ENCODE measurements around the gene RNF223. TPM values are rescaled to one million over a fixed set of nuclear protein-coding genes. Genes with fewer than 3 reads are reported as not detected.
"Not testable (repeated sequence)": the region's sequence is repeated elsewhere in the genome, so short reads cannot be mapped to it uniquely, and the experiment has no call there.

The RNF223 gene
- total RNA-seq, 1 donor from 2014 or later, result 0.10 TPM

GRCh38 chr1:1062348-1063163 lies 11.6 kb downstream of the RNF223 start:
- no peaks in the 10 kb centered on the region for H3K9me3 Mint-ChIP-seq
- peaks cover 19% of the 10 kb centered on the region for H3K27me3 Mint-ChIP-seq (ENCODE audit: insufficient read depth)
- peaks cover 7% of the 10 kb centered on the region for H3K4me1 Mint-ChIP-seq (ENCODE audit: low read depth)
- intact Hi-C loops (cut with micrococcal nuclease), result loop anchor here (5.0 kb wide), 2 partner anchors 35 to 245 kb away; partner anchors contain the start of genes ACAP3 and PUSL1
- DNase-seq (ENCODE audit: low spot score), result no peak
- peak overlapping the region; percentile 68 for H3K4me3 Mint-ChIP-seq
- H3K27ac Mint-ChIP-seq, result peak overlapping the region; percentile 40
- no peaks in the 10 kb centered on the region for H3K36me3 Mint-ChIP-seq (ENCODE audit: low read depth)

- H3K36me3 Mint-ChIP-seq (ENCODE audit: low read depth), result no peaks in the 10 kb centered on the region
- no peaks in the 10 kb centered on the region for H3K9me3 Mint-ChIP-seq
- peaks cover 22% of the 10 kb centered on the region for H3K27me3 Mint-ChIP-seq (ENCODE audit: insufficient read depth)
- intact Hi-C loops (cut with micrococcal nuclease), result loop anchor here (5.0 kb wide), 2 partner anchors 35 to 245 kb away; partner anchors contain the start of genes ACAP3 and PUSL1
- H3K4me3 Mint-ChIP-seq, result peak overlapping the region; percentile 78
- no peak for DNase-seq (ENCODE audit: low spot score)
- H3K27ac Mint-ChIP-seq, result peak overlapping the region; percentile 40
- H3K4me1 Mint-ChIP-seq (ENCODE audit: low read depth), result peaks cover 7% of the 10 kb centered on the region
Measured at GRCh38 chr1:1061682-1062345, 12.3 kb downstream of the RNF223 start.

- intact Hi-C loops (cut with micrococcal nuclease), result loop anchor here (5.0 kb wide), 2 partner anchors 37 to 247 kb away; partner anchors contain the start of genes ACAP3 and PUSL1
- peaks cover 25% of the 10 kb centered on the region for H3K27me3 Mint-ChIP-seq (ENCODE audit: insufficient read depth)
- no peak for DNase-seq (ENCODE audit: low spot score)
- peak overlapping the region; percentile 52 for H3K27ac Mint-ChIP-seq
- no peaks in the 10 kb centered on the region for H3K36me3 Mint-ChIP-seq (ENCODE audit: low read depth)
- peaks cover 3% of the 10 kb centered on the region for H3K4me1 Mint-ChIP-seq (ENCODE audit: low read depth)
- no peaks in the 10 kb centered on the region for H3K9me3 Mint-ChIP-seq
- H3K4me3 Mint-ChIP-seq, result peak overlapping the region; percentile 86
Measured at GRCh38 chr1:1060281-1061000, 13.7 kb downstream of the RNF223 start.

GRCh38 chr1:1059494-1060280 lies 14.4 kb downstream of the RNF223 start:
- H3K9me3 Mint-ChIP-seq, result no peaks in the 10 kb centered on the region
- no peak overlapping the region for H3K27ac Mint-ChIP-seq
- peak overlapping the region; percentile 86 for H3K4me3 Mint-ChIP-seq
- peak; percentile 85 for DNase-seq (ENCODE audit: low spot score)
- H3K4me1 Mint-ChIP-seq (ENCODE audit: low read depth), result no peaks in the 10 kb centered on the region
- peaks cover 25% of the 10 kb centered on the region for H3K27me3 Mint-ChIP-seq (ENCODE audit: insufficient read depth)
- H3K36me3 Mint-ChIP-seq (ENCODE audit: low read depth), result no peaks in the 10 kb centered on the region
- intact Hi-C loops (cut with micrococcal nuclease), result loop anchor here (1.0 to 5.0 kb wide), 7 partner anchors 19 to 248 kb away; partner anchors contain the start of genes ACAP3, C1orf159, ISG15 and KLHL17

DNA sequence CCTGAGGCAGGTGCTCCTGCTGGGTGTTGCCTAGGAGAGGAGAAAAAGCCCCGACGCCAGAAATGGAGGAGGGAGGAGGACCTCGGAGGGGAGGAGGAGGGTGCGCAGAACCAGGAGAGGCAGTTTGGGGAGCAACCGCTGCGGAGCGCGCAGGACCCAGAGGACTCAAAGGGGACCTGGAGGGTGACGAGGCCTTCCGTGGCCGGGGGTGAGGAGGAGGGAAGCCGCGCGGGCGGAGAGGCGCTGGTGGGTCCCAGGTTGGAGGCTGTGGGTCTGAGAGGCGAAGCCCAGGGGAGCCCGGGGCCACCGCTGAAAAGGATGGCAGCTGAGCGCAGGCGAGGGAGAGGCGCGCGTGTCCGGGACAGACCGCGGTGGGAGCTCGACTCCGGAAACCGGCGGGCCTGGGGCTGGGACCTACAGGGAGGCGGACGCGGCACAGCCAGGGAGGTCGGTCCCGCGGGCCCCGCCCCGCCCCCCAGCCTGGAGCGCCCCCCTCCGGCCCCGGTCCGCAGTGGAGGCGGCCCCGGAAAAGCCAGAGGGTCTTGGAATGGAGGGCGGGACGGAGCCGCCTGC lies 15.1 kb downstream of the RNF223 start:
- Mint-ChIP-seq H3K27ac (peak overlapping the region; percentile 52), H3K36me3 (ENCODE audit: low read depth) (no peaks in the 10 kb centered on the region), H3K27me3 (ENCODE audit: insufficient read depth) (peaks cover 25% of the 10 kb centered on the region), H3K4me3 (peak overlapping the region; percentile 83), H3K4me1 (ENCODE audit: low read depth) (no peaks in the 10 kb centered on the region), H3K9me3 (no peaks in the 10 kb centered on the region)
- intact Hi-C loops (cut with micrococcal nuclease), result loop anchor here (1.0 to 2.0 kb wide), 5 partner anchors 19 to 99 kb away; partner anchors contain the start of genes C1orf159, ISG15 and KLHL17
- DNase-seq (ENCODE audit: low spot score), result peak; percentile 46

- Mint-ChIP-seq H3K4me1 (ENCODE audit: low read depth) (no peaks in the 10 kb centered on the region), H3K9me3 (no peaks in the 10 kb centered on the region), H3K27me3 (ENCODE audit: insufficient read depth) (peaks cover 25% of the 10 kb centered on the region), H3K36me3 (ENCODE audit: low read depth) (no peaks in the 10 kb centered on the region), H3K27ac (peak overlapping the region; percentile 74), H3K4me3 (peak overlapping the region; percentile 83)
- DNase-seq (ENCODE audit: low spot score), result no peak
- intact Hi-C loops (cut with micrococcal nuclease), result loop anchor here (2.0 kb wide), 1 partner anchor 59 kb away; the partner anchor contains the start of gene C1orf159
Measured at GRCh38 chr1:1058088-1058905, 15.8 kb downstream of the RNF223 start.

GRCh38 chr1:1057769-1058087 lies 16.4 kb downstream of the RNF223 start:
- not testable (repeated sequence) for H3K4me1 Mint-ChIP-seq (ENCODE audit: low read depth); DNase-seq (ENCODE audit: low spot score); H3K27ac Mint-ChIP-seq; H3K36me3 Mint-ChIP-seq (ENCODE audit: low read depth); H3K9me3 Mint-ChIP-seq
- Mint-ChIP-seq H3K27me3 (ENCODE audit: insufficient read depth) (peaks cover 25% of the 10 kb centered on the region), H3K4me3 (peak overlapping the region; percentile 83)
- intact Hi-C loops (cut with micrococcal nuclease), result loop anchor here (2.0 kb wide), 1 partner anchor 59 kb away; the partner anchor contains the start of gene C1orf159

DNA sequence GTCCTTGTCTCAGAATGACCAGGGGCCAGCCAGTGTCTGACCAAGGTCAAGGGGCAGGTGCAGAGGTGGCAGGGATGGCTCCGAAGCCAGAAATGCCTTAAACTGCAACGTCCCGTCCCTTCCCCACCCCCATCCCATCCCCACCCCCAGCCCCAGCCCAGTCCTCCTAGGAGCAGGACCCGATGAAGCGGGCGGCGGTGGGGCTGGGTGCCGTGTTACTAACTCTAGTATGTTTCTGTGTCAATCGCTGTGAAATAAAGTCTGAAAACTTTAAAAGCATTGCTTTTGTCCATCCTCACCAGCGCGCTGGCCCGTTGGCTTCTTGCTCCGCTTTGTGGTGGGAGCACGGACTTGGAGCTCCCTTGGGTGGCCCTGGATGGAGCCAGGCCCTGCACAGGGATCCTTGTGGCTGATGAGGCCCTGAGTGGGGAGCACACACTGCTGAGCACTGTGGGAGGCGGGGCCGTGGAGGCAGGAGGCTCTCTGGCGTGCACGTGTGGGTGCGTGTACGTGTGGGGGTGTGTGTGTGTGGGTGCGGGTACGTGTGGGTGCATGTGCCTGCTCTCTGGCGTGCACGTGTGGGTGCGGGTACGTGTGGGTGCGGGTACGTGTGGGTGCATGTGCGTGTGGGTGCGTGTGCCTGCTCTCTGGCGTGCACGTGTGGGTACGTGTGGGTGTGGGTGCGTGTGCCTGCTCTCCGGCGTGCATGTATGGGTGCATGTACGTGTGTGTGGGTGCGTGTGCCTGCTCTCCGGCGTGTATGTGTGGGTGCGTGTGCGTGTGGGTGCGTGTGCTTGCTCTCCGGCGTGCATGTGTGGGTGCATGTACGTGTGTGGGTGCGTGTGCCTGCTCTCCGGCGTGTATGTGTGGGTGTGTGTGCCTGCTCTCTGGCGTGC lies 18.0 kb downstream of the RNF223 start:
- H3K36me3 Mint-ChIP-seq (ENCODE audit: low read depth), result no peaks in the 10 kb centered on the region
- no peaks in the 10 kb centered on the region for H3K4me1 Mint-ChIP-seq (ENCODE audit: low read depth)
- peaks cover 22% of the 10 kb centered on the region for H3K27me3 Mint-ChIP-seq (ENCODE audit: insufficient read depth)
- no peak overlapping the region for H3K27ac Mint-ChIP-seq
- no peak for DNase-seq (ENCODE audit: low spot score)
- H3K9me3 Mint-ChIP-seq, result no peaks in the 10 kb centered on the region
- intact Hi-C loops (cut with micrococcal nuclease), result no loop called here
- H3K4me3 Mint-ChIP-seq, result no peak overlapping the region

- H3K4me1 Mint-ChIP-seq (ENCODE audit: low read depth), result no peaks in the 10 kb centered on the region
- H3K27me3 Mint-ChIP-seq (ENCODE audit: insufficient read depth), result peaks cover 17% of the 10 kb centered on the region
- no peak overlapping the region for H3K4me3 Mint-ChIP-seq
- no peaks in the 10 kb centered on the region for H3K9me3 Mint-ChIP-seq
- intact Hi-C loops (cut with micrococcal nuclease), result no loop called here
- H3K27ac Mint-ChIP-seq, result no peak overlapping the region
- no peak for DNase-seq (ENCODE audit: low spot score)
- H3K36me3 Mint-ChIP-seq (ENCODE audit: low read depth), result no peaks in the 10 kb centered on the region
Measured at GRCh38 chr1:1054971-1055370, 19.1 kb downstream of the RNF223 start.

GRCh38 chr1:1054099-1054700 lies 19.9 kb downstream of the RNF223 start:
- no peaks in the 10 kb centered on the region for H3K4me1 Mint-ChIP-seq (ENCODE audit: low read depth)
- H3K36me3 Mint-ChIP-seq (ENCODE audit: low read depth), result no peaks in the 10 kb centered on the region
- peaks cover 16% of the 10 kb centered on the region for H3K27me3 Mint-ChIP-seq (ENCODE audit: insufficient read depth)
- no peak for DNase-seq (ENCODE audit: low spot score)
- H3K27ac Mint-ChIP-seq, result no peak overlapping the region
- no peaks in the 10 kb centered on the region for H3K9me3 Mint-ChIP-seq
- intact Hi-C loops (cut with micrococcal nuclease), result no loop called here
- no peak overlapping the region for H3K4me3 Mint-ChIP-seq

All from activated T-helper 1 cell treated with anti-CD3 and anti-CD28 coated beads, Interleukin-12 subunit alpha, Interleukin-12 subunit beta, Interleukin-2, Interleukin-4 antibody, amounts not matched to agents 30 ng/mL and 10 ng/mL and 1 ng/mL, durations not matched to agents 14 hours and 24 hours and 36 hours (primary cell).